GM12875 (cell line): Measurements from ENCODE around the gene IDI2.

Experiments used
- H3K4me3 ChIP-seq: one replicate; pipeline ENCODE4 v1.5.1; 2011; ENCODE audit warnings: low read depth, low read length, control low read depth
- CTCF ChIP-seq: IDR thresholded peaks from 2 replicates; pipeline ENCODE4 v1.5.1; 2011; ENCODE audit warnings: low read depth, mild to moderate bottlenecking, control low read depth, inconsistent platforms, low read length, moderate library complexity, borderline replicate concordance; ENCODE audit not compliant: insufficient read depth

The IDI2 gene

GRCh38 chr10:983401-983800, 42.3 kb downstream of the IDI2 start:
- no peak for TF ChIP-seq CTCF
- H3K4me3 ChIP-seq = no peak overlapping the region

- TF ChIP-seq CTCF = no peak
- no peak overlapping the region for H3K4me3 ChIP-seq
Observed at GRCh38 chr10:980468-981093, 45.1 kb downstream of the IDI2 start.

- no peak for TF ChIP-seq CTCF
- no peak overlapping the region for H3K4me3 ChIP-seq
Observed at GRCh38 chr10:978826-979421, 46.7 kb downstream of the IDI2 start.

- no peak overlapping the region for H3K4me3 ChIP-seq
- TF ChIP-seq CTCF = no peak
Observed at GRCh38 chr10:976316-976715, 49.3 kb downstream of the IDI2 start.

- H3K4me3 ChIP-seq = no peak overlapping the region
- TF ChIP-seq CTCF = no peak
Observed at GRCh38 chr10:974785-975074, 50.9 kb downstream of the IDI2 start.

GRCh38 chr10:974038-974784, 51.4 kb downstream of the IDI2 start:
- no peak for TF ChIP-seq CTCF
- no peak overlapping the region for H3K4me3 ChIP-seq

- TF ChIP-seq CTCF = no peak
- H3K4me3 ChIP-seq = no peak overlapping the region
Observed at GRCh38 chr10:972763-973162, 52.9 kb downstream of the IDI2 start.
